Amniotic stem cell (primary cell): ENCODE results near the gene NUP98.
"Not testable (repeated sequence)": the region's sequence is repeated elsewhere in the genome, so short reads cannot be mapped to it uniquely, and the experiment has no call there.

Experiments
- DNase-seq: peaks from one replicate; lab custom pipeline; 2025; lab: John Stamatoyannopoulos, UW

NUP98 gene

GRCh38 chr11:3826721-3827120, 29.4 kb upstream of the NUP98 start:
- no peak for DNase-seq

GRCh38 chr11:3825473-3826154, 28.3 kb upstream of the NUP98 start:
- no peak for DNase-seq

- no peak for DNase-seq
Observed at GRCh38 chr11:3824714-3825472, 27.5 kb upstream of the NUP98 start.

- no peak for DNase-seq
Observed at GRCh38 chr11:3823762-3824506, 26.6 kb upstream of the NUP98 start.

- DNase-seq: peak; percentile 28
Observed at GRCh38 chr11:3823303-3823702, 25.9 kb upstream of the NUP98 start.

- DNase-seq: no peak
Observed at GRCh38 chr11:3822312-3822711, 25.0 kb upstream of the NUP98 start.

- DNase-seq: no peak
Observed at GRCh38 chr11:3820971-3821370, 23.6 kb upstream of the NUP98 start.

- no peak for DNase-seq
Observed at GRCh38 chr11:3817181-3817800, 19.9 kb upstream of the NUP98 start.

- DNase-seq: no peak
Observed at GRCh38 chr11:3816673-3817072, 19.3 kb upstream of the NUP98 start.

- no peak for DNase-seq
Observed at GRCh38 chr11:3815845-3816244, 18.5 kb upstream of the NUP98 start.

- not testable (repeated sequence) for DNase-seq
Observed at GRCh38 chr11:3814832-3815231, 17.5 kb upstream of the NUP98 start.

- no peak for DNase-seq
Observed at GRCh38 chr11:3810951-3811350, 13.6 kb upstream of the NUP98 start.

- no peak for DNase-seq
Observed at GRCh38 chr11:3810446-3810845, 13.1 kb upstream of the NUP98 start.

GRCh38 chr11:3809624-3809928, 12.2 kb upstream of the NUP98 start:
- DNase-seq: no peak

- no peak for DNase-seq
Observed at GRCh38 chr11:3808861-3809623, 11.7 kb upstream of the NUP98 start.

GRCh38 chr11:3807909-3808860, 10.8 kb upstream of the NUP98 start, which contains the start of gene PGAP2:
Gene PGAP2, plus strand, starts transcription at chr11:3808560. Its CDS starts 2,700 bp downstream, at chr11:3811260.
- DNase-seq: peak; percentile 10

- DNase-seq: peak; percentile 17
Observed at GRCh38 chr11:3803726-3804495, 6.6 kb upstream of the NUP98 start.

GRCh38 chr11:3802011-3802790, 4.8 kb upstream of the NUP98 start:
- no peak for DNase-seq

- no peak for DNase-seq
Observed at GRCh38 chr11:3799873-3800272, 2.5 kb upstream of the NUP98 start.
